GM12892 (cell line): ENCODE measurements around the gene SULT1A3.
"Not testable (repeated sequence)": the region's sequence is repeated elsewhere in the genome, so short reads cannot be mapped to it uniquely, and the experiment has no call there.

Experiments used
- POLR2A ChIP-seq: IDR thresholded peaks from 2 replicates; pipeline ENCODE4 v1.6.1; 2011; ENCODE audit warnings: low read depth, low read length, control low read depth
- POLR2AphosphoS5 ChIP-seq: IDR thresholded peaks from 2 replicates; pipeline ENCODE4 v1.6.1; 2011; ENCODE audit warnings: low read depth, low read length, control low read depth
- TAF1 ChIP-seq: IDR thresholded peaks from 2 replicates; pipeline ENCODE4 v1.6.1; 2011; ENCODE audit warnings: low read depth, mild to moderate bottlenecking, control low read depth, low read length, borderline replicate concordance

GRCh38 chr16:30207063-30207704 lies 8.1 kb downstream of the SULT1A3 start:
- not testable (repeated sequence) for TF ChIP-seq POLR2A, POLR2AphosphoS5, TAF1
